HG02798 (cell line): ENCODE measurements around the gene LYSMD4.
A peak's percentile ranks its signal among the peaks of the same experiment; 100 is the strongest.
"Not testable (repeated sequence)": the region's sequence is repeated elsewhere in the genome, so short reads cannot be mapped to it uniquely, and the experiment has no call there.

Experiments
- ATAC-seq: cut with Tn5 transposase; IDR thresholded peaks from one replicate; pipeline ENCODE4 v1.9.1; 2021; ENCODE audit warnings: mild to moderate bottlenecking; ENCODE audit not compliant: unreplicated experiment, poor library complexity

The LYSMD4 gene

GRCh38 chr15:99733268-99734039 lies at the start of gene LYSMD4:
TSS of gene LYSMD4 (minus strand) at chr15:99733437. CDS start at chr15:99731999, 1,438 bp downstream.
- peak; percentile 99 for ATAC-seq

DNA sequence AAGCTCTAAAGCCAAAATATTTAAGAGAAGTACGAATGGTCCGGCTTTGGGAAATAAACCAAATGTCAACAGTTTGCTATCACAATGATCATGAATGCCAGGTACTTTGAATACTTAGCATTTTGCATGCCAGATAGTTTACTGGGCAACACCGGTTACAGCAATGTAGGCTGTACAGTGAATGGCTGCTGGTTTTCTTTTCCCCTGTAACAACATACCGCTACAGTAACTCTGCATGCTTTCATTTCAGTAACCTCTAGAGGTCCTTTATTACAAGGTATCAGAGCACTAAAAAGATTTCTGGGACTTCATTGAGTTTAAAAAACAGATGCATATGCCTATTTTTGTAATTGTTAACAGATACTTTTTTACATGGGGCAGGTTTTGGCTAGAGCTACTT lies 48.8 kb upstream of the LYSMD4 start:
- ATAC-seq, result not testable (repeated sequence)

GRCh38 chr15:99777144-99777543 lies 43.9 kb upstream of the LYSMD4 start:
- no peak for ATAC-seq

DNA sequence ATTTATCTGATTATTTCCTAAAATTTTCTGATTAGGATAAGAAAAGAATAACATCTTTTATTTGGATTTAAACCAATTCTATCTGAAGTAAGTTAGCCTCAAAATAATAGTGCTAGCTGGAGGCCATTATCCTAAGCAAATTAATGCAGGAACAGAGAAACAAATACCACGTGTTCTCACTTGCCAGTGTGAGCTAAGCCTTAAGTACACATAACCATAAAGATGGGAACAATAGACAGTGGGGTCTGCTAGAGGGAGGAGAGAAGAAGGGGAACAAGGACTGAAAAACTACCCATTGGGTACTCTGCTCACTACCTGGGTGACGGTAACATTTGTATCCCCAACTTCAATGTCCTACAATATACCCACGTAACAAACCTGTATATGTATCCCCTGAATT lies 31.3 kb upstream of the LYSMD4 start:
- ATAC-seq, result no peak

- no peak for ATAC-seq
These were observed 30.6 kb upstream of the LYSMD4 start for GRCh38 chr15:99763827-99764226.

DNA sequence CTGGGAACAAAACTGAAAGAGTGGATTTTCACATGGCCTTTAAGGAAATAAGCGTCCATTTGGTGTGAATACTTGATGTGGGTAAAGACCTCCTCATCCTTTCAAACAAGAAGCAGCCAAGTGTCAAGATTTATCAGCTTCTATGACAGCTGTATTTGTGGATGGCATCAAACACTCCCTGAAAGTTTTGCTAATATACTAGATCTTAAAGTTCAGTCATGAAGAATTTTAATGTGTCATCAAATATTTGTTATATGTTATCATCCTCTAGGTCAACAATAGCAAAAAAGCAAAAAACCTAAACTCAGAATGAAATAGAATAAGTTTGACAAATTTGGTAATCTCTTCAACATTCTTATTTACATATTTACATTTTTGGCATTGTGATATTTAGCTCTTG lies 29.1 kb upstream of the LYSMD4 start:
- no peak for ATAC-seq

- peak; percentile 91 for ATAC-seq
These were observed 22.6 kb upstream of the LYSMD4 start for GRCh38 chr15:99755692-99756409.

GRCh38 chr15:99753066-99753465 lies 19.8 kb upstream of the LYSMD4 start:
- no peak for ATAC-seq

GRCh38 chr15:99752556-99752955 lies 19.3 kb upstream of the LYSMD4 start:
- ATAC-seq, result no peak

DNA sequence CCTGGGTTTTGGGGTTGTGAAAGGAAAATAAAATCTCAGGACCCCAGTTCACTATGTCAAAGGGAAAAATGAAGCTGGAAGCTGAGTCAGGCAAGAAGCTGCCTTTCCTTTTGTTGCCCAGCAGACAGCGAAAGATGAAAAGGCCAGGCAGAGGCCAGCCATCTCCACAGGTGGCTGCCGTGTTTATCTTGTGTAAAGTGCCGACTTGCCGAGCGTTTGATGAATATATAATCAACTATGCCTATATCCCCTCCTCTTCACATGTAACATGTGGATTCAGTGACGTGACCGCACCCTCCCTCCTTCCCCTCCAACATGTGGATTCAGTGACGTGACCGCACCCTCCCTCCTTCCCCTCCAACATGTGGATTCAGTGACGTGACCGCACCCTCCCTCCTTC lies 17.1 kb upstream of the LYSMD4 start:
- not testable (repeated sequence) for ATAC-seq

- ATAC-seq, result no peak
These were observed 16.1 kb upstream of the LYSMD4 start for GRCh38 chr15:99749386-99749785.

DNA sequence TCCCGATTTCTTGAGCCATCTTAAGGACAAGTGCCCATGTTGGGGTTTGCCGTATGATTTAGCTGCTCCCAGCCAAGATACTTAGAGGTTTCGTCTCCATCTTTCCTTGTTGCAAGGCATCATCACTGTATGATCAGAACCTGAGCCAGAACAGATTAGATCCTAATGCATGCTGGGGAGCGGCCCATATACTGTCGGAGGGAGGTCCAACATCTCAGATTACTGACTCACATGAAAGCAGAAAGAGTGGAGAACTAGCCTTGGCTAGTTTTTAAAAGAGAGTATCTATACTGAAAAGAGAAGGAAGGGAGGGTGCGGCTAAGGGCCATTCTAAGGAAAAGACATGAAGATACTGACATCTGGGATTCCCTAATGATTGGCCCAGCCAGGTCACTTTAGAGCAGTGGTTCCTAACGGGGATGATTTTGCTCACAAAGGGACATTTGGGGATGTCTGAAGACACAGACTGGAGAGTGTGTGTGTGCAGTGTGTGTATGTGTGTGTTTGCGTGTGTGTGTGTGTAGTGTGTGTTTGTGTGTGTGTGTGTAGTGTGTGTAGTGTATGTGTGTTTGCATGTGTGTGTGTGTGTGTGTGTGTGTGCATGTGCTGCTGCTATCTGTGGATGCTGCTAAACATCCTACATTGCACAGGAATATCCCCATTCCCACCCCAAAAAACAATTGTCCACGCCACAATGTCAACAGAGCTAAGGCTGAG lies 12.3 kb upstream of the LYSMD4 start:
- no peak for ATAC-seq

DNA sequence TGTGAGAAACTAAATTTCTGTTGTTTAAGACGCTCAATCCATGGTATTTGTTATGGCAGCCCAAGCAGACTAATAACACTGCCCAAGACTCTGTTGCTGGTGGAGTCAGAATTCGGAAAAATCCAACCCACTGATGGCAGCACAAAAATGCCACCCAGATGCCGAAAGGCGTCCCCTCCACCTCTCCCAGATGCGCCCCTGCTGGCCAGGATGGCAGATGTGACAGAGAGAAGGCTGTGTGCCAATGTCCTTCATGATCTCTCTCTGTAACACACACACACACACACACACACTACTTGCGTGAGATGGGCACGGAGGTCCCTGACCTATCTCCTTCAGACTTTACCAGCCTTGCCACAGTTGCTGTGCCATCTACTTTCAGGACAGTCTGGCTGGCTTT lies 10.9 kb upstream of the LYSMD4 start:
- no peak for ATAC-seq

GRCh38 chr15:99741835-99742234 lies 8.6 kb upstream of the LYSMD4 start:
- ATAC-seq, result no peak

GRCh38 chr15:99738021-99738847 lies 5.0 kb upstream of the LYSMD4 start:
- ATAC-seq, result no peak

DNA sequence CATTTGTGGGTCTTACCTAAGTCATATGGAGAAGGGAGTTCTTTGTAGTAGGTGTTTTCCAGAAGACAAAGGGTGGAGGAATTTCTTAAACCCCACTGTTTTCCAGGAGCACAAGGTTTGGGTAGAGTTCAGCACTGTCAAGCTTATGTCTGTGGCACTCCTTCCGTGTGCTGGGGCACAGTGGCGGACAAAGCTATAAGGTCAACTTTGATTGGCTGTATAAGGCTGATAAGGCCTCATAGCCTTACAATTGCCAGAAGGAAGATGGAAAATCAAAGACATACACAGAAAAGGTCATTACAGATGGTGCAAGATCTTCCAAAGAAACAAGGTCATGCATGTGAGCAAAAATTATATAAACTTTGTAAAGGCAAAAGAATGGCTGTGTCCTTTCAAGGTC lies 3.5 kb upstream of the LYSMD4 start:
- no peak for ATAC-seq

DNA sequence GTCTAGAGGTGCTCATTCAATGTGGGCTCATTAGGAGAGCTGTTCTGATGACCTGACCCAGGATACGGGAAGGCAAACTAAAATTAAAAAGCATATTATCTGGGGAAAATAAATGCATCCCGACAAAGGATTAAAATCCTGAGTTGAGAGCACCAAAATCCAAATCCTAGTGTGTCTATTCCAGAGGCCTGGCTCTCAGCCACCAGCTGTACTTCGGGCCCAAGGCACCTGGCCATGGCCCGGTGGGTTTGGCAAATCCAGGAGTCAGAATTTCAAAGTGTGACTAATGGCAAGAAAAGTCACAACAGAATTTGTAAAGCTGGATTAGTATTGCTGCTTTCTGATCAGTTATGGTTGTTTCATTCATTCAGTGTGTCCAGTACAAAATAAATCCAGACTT lies 2.6 kb upstream of the LYSMD4 start:
- ATAC-seq, result no peak

GRCh38 chr15:99734575-99734974 lies 1.3 kb upstream of the LYSMD4 start:
- ATAC-seq, result no peak

DNA sequence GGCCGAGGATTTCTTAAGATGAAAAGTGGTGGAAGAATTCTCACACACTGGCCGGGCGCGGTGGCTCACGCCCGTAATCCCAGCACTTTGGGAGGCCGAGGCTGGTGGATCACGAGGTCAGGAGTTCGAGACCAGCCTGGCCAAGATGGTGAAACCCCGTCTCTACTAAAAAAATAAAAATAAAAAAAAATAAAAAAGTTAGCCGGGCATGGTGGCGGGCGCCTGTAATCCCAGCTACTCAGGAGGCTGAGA lies 729 bp upstream of the LYSMD4 start:
- ATAC-seq, result not testable (repeated sequence)

DNA sequence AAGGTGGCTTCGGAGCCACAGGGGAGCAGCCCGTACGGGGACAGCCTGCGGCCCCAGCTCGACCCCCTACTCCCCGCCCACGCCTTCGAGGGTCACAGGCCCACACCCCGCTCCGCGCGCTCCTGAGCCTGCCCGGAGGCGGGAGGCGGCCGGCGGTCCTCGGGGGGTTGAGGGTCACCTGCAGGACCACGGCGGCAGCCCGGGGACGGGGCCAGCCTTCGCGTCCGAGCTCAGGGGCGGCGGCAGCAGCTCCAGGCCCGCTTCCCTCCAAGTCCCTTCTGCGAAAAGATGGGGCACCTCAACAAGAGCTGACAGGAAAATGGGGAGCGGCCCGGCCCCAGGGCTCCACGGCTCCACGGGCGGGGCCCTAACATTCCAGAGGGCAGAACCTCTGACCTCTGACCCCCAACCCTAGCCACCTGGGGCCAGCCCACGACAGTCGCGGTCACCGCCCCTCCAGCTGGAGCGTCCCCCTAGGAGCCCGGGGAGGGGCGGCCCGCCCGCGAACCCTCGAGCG lies 428 bp downstream of the LYSMD4 start:
- peak; percentile 34 for ATAC-seq
